HCT116 (cell line): ENCODE data around the gene ZNF274. TPM values are rescaled to one million over a fixed set of nuclear protein-coding genes. Genes with fewer than 3 reads are reported as not detected.

ENCODE experiments used
- ATAC-seq: fragments of 200-7000 bp; cut with Tn5 transposase; 2 replicates; pipeline ENCODE4 v1.9.1; 2020; ENCODE audit warnings: mild to moderate bottlenecking, moderate library complexity
- BruUV-seq: library from RNA; stranded (reverse); fragments of 400-500 nt; replicated peaks from 2 replicates; lab custom pipeline; 2021; lab: Mats Ljungman, UMichigan
- CTCF ChIA-PET: fragments of 300-600 bp; sonication (Branson Sonifier 250); formaldehyde crosslinking; loops from one replicate; lab custom pipeline; 2021; ENCODE audit warnings: antibody characterized with exemption; lab: Charles Lee
- POLR2A ChIA-PET: fragments of 300-600, 350-600 bp; sonication (Branson Sonifier 250); formaldehyde crosslinking; loops from one replicate; lab custom pipeline; 2021; ENCODE audit warnings: antibody characterized with exemption; lab: Charles Lee
- RAD21 ChIA-PET, 2 experiments: fragments of 300-600 bp; sonication (Branson Sonifier 250); formaldehyde crosslinking; loops; one replicate each; lab custom pipeline; 2023; ENCODE audit warnings: low total read pairs in 2 of 2; ENCODE audit not compliant: uncharacterized antibody in 2 of 2, unreplicated experiment in 2 of 2, low non-redundant PET in 1 of 2; lab: Charles Lee
- DNase-seq: peaks from one replicate; pipeline ENCODE4 v3.0.0-alpha.2; 2010; ENCODE audit warnings: low read depth, low spot score
- H2AFZ ChIP-seq: fragments of 200-600 bp; shearing (Covaris generic), sonication (generic); 2 replicates; pipeline ENCODE4 v1.6.1; 2017; ENCODE audit warnings: low read depth, mixed run types, mixed read lengths, antibody characterized with exemption, low read length; ENCODE audit not compliant: poor library complexity, severe bottlenecking
- H3K27ac ChIP-seq: 2 replicates; pipeline ENCODE4 v1.5.1; 2012; ENCODE audit warnings: low read depth, low read length
- H3K27me3 ChIP-seq: fragments of 200-600 bp; sonication (generic); 2 replicates; pipeline ENCODE4 v1.6.1; 2016; ENCODE audit warnings: mixed run types, low read length, mixed read lengths; ENCODE audit not compliant: insufficient read depth
- H3K36me3 ChIP-seq, 2 experiments: fragments of 200-500 bp in 1 of 2; fragments of 200-600 bp in 1 of 2; sonication (Bioruptor generic) in 1 of 2; sonication (generic) in 1 of 2; 2 replicates each; pipeline versions ENCODE4 v1.5.1 to v1.6.1; 2014 to 2016; ENCODE audit warnings: low read length in 2 of 2, inconsistent platforms in 1 of 2, mixed read lengths in 1 of 2, mixed run types in 1 of 2; ENCODE audit not compliant: insufficient read depth in 2 of 2, control insufficient read depth in 1 of 2
- H3K4me1 ChIP-seq, 2 experiments: fragments of 200-600 bp in 1 of 2; sonication (generic) in 1 of 2; 2 replicates each; pipeline versions ENCODE4 v1.5.1 to v1.6.1; 2012 to 2017; ENCODE audit warnings: low read length in 2 of 2, inconsistent platforms in 1 of 2, mild to moderate bottlenecking in 1 of 2, mixed read lengths in 1 of 2, mixed run types in 1 of 2, moderate library complexity in 1 of 2; ENCODE audit not compliant: insufficient read depth in 2 of 2, control insufficient read depth in 1 of 2
- H3K4me2 ChIP-seq: fragments of 200-600 bp; sonication (generic); 2 replicates; pipeline ENCODE4 v1.6.1; 2017; ENCODE audit warnings: mixed run types, low read length, mixed read lengths
- H3K4me3 ChIP-seq, 2 experiments: fragments of 200-600 bp in 1 of 2; sonication (generic) in 1 of 2; replicated peaks in 1 of 2; 2 replicates each; pipeline ENCODE4 v1.5.1; 2011 to 2016; ENCODE audit warnings: low read length in 2 of 2, control low read depth in 1 of 2, low read depth in 1 of 2, mild to moderate bottlenecking in 1 of 2, mixed read lengths in 1 of 2, mixed run types in 1 of 2
- H3K79me2 ChIP-seq: fragments of 200-600 bp; sonication (generic); 2 replicates; pipeline ENCODE4 v1.6.1; 2017; ENCODE audit warnings: mild to moderate bottlenecking, mixed run types, low read length, moderate library complexity, mixed read lengths; ENCODE audit not compliant: insufficient read depth
- H3K9ac ChIP-seq: fragments of 200-600 bp; sonication (generic); 2 replicates; pipeline ENCODE4 v1.6.1; 2016; ENCODE audit warnings: low read length, mixed read lengths
- H3K9me2 ChIP-seq: fragments of 200-600 bp; sonication (generic), shearing (Covaris generic); 2 replicates; pipeline ENCODE4 v1.6.1; 2017; ENCODE audit warnings: mixed run types, mild to moderate bottlenecking, moderate library complexity; ENCODE audit not compliant: insufficient read depth
- H3K9me3 ChIP-seq, 2 experiments: fragments of 200-500 bp in 1 of 2; fragments of 200-600 bp in 1 of 2; sonication (Bioruptor generic) in 1 of 2; sonication (generic) in 1 of 2; 2 replicates each; pipeline ENCODE4 v1.6.1; 2014 to 2017; ENCODE audit warnings: low read length in 2 of 2, mixed read lengths in 2 of 2, inconsistent platforms in 1 of 2, low read depth in 1 of 2, mild to moderate bottlenecking in 1 of 2, mixed run types in 1 of 2, moderate library complexity in 1 of 2; ENCODE audit not compliant: control insufficient read depth in 1 of 2, insufficient read depth in 1 of 2
- H4K20me1 ChIP-seq: fragments of 200-600 bp; sonication (generic), shearing (Covaris generic); 2 replicates; pipeline ENCODE4 v1.6.1; 2017; ENCODE audit warnings: mixed run types, mild to moderate bottlenecking, moderate library complexity; ENCODE audit not compliant: insufficient read depth
- CTCF ChIP-seq, 3 experiments: fragments of 200-600 bp in 1 of 3; sonication (generic) in 1 of 3; IDR thresholded peaks in 2 of 3; conservative IDR thresholded peaks in 1 of 3; 2 replicates each; pipeline ENCODE4 v1.5.1; 2012 to 2017; ENCODE audit warnings: low read depth in 2 of 3, low read length in 2 of 3, antibody characterized with exemption in 1 of 3, borderline replicate concordance in 1 of 3, control low read depth in 1 of 3, mild to moderate bottlenecking in 1 of 3, mixed read lengths in 1 of 3, mixed run types in 1 of 3, moderate library complexity in 1 of 3; ENCODE audit not compliant: insufficient read depth in 1 of 3
- EGR1 ChIP-seq: IDR thresholded peaks from 2 replicates; pipeline ENCODE4 v1.6.1; 2012; ENCODE audit warnings: low read depth
- ELF1 ChIP-seq: IDR thresholded peaks from 2 replicates; pipeline ENCODE4 v1.6.1; 2012; ENCODE audit warnings: low read depth, borderline replicate concordance
- EZH2 ChIP-seq: fragments of 200-600 bp; sonication (generic); IDR thresholded peaks from 2 replicates; pipeline ENCODE4 v1.6.1; 2017; ENCODE audit warnings: antibody characterized with exemption, mixed run types
- EZH2phosphoT487 ChIP-seq: fragments of 200-600 bp; IDR thresholded peaks from 2 replicates; pipeline ENCODE4 v1.6.1; 2018; ENCODE audit warnings: antibody characterized with exemption, borderline replicate concordance
- FOSL1 ChIP-seq: IDR thresholded peaks from 2 replicates; pipeline ENCODE4 v1.6.1; 2012; ENCODE audit warnings: low read depth
- POLR2A ChIP-seq: IDR thresholded peaks from 2 replicates; pipeline ENCODE4 v1.7.0; 2011; ENCODE audit warnings: borderline replicate concordance; ENCODE audit not compliant: insufficient read depth, insufficient read length; ENCODE audit errors: extremely low read depth
- RAD21 ChIP-seq: IDR thresholded peaks from 2 replicates; pipeline ENCODE4 v1.6.1; 2012; ENCODE audit warnings: low read depth, mild to moderate bottlenecking
- TCF7L2 ChIP-seq: IDR thresholded peaks from 2 replicates; pipeline ENCODE4 v1.7.0; 2011; ENCODE audit warnings: borderline replicate concordance, inconsistent platforms; ENCODE audit not compliant: insufficient read depth, insufficient read length; ENCODE audit errors: extremely low read depth
- YY1 ChIP-seq: IDR thresholded peaks from 2 replicates; pipeline ENCODE4 v1.6.1; 2011; ENCODE audit warnings: low read length, low read depth, moderate library complexity, mild to moderate bottlenecking; ENCODE audit not compliant: insufficient replicate concordance; ENCODE audit errors: extremely low read depth
- ZBTB33 ChIP-seq: IDR thresholded peaks from 2 replicates; pipeline ENCODE4 v1.6.1; 2011; ENCODE audit warnings: mild to moderate bottlenecking, low read length, moderate library complexity; ENCODE audit not compliant: insufficient replicate concordance; ENCODE audit errors: extremely low read depth
- intact Hi-C: fragments of 100-400 bp; cut with micrococcal nuclease; formaldehyde crosslinking; loops from 2 replicates; pipeline ENCODE4 v1.10.0; 2022
- total RNA-seq: library from RNA; stranded (reverse); gene quantifications from one replicate; pipeline ENCODE4 v1.2.1, GENCODE V29; 2021; ENCODE audit not compliant: unreplicated experiment

Gene ZNF274
- total RNA-seq, 1 experiment from 2014 or later = 7.8 TPM

- Histone ChIP-seq H3K27ac (no peak overlapping the region), H3K36me3 (no peaks in the 10 kb centered on the region), H3K9me2 (no peaks in the 10 kb centered on the region), H3K79me2 (no peaks in the 10 kb centered on the region), H3K9ac (no peak overlapping the region), H3K9me3 (peaks cover 3 to 8% of the 10 kb centered on the region in 2 experiments; a peak in 3 of 4 replicates), H3K27me3 (no peaks in the 10 kb centered on the region), H3K4me2 (no peak overlapping the region), H2AFZ (no peak overlapping the region), H3K4me3 (no peak overlapping the region), H4K20me1 (no peaks in the 10 kb centered on the region), H3K4me1 (no peaks in the 10 kb centered on the region)
- no TSS peak for BruUV-seq
- intact Hi-C loops = no loop called here
- no peak for DNase-seq
- POLR2A ChIA-PET = no interaction called here
- RAD21 ChIA-PET = no interaction called here
- no peak for TF ChIP-seq TCF7L2
- ATAC-seq = no peak
- CTCF ChIA-PET = no interaction called here
Observed at GRCh38 chr19:58157045-58157728, 25.7 kb upstream of the ZNF274 start.

- Histone ChIP-seq H4K20me1 (no peaks in the 10 kb centered on the region), H2AFZ (no peak overlapping the region), H3K79me2 (no peaks in the 10 kb centered on the region), H3K9me3 (peaks cover 29 to 31% of the 10 kb centered on the region in 2 experiments; a peak in 3 of 4 replicates), H3K4me3 (no peak overlapping the region), H3K9me2 (no peaks in the 10 kb centered on the region), H3K27me3 (no peaks in the 10 kb centered on the region), H3K4me2 (no peak overlapping the region), H3K27ac (no peak overlapping the region), H3K9ac (no peak overlapping the region), H3K36me3 (no peaks in the 10 kb centered on the region), H3K4me1 (no peaks in the 10 kb centered on the region)
- TF ChIP-seq RAD21 = no peak
- no peak for TF ChIP-seq ZBTB33
- no peak for TF ChIP-seq CTCF (IDR thresholded peaks at IDR 0.05 in 2 of 3, conservative IDR thresholded peaks at IDR 0.05 in 1 of 3; ENCODE audit: borderline replicate concordance in 1 of 3, insufficient read depth in 1 of 3, low read depth in 2 of 3, low read length in 2 of 3)
- TF ChIP-seq FOSL1 = no peak
- TF ChIP-seq POLR2A = no peak
- no peak for TF ChIP-seq EZH2
- TF ChIP-seq EGR1 = no peak
- no peak for TF ChIP-seq EZH2phosphoT487
- TF ChIP-seq YY1 = no peak
- no peak for TF ChIP-seq ELF1
- RAD21 ChIA-PET = no interaction called here
- intact Hi-C loops = no loop called here
- ATAC-seq (no peak), DNase-seq (no peak)
- CTCF ChIA-PET = no interaction called here
- no TSS peak for BruUV-seq
- POLR2A ChIA-PET = no interaction called here
Observed at GRCh38 chr19:58166268-58166667, 16.6 kb upstream of the ZNF274 start.
